Kidney (tissue), 14 donors: ENCODE data around the gene LUZP1. TPM values are rescaled to one million over a fixed set of nuclear protein-coding genes. Genes with fewer than 3 reads are reported as not detected.

ENCODE experiments used
- DNase-seq, 5 donors: peaks; one replicate each; pipeline ENCODE4 v3.0.0-alpha.2; 2013 to 2020
- FAIRE-seq: peaks from 2 replicates; lab custom pipeline; 2012; peaks lifted over from hg19 to GRCh38; lab: Jason Lieb, UNC
- H3K27ac ChIP-seq, 2 donors: one replicate each; pipeline ENCODE4 v1.7.0; 2013; ENCODE audit warnings: low read depth in 2 of 2, low read length in 2 of 2, inconsistent platforms in 1 of 2
- H3K27me3 ChIP-seq: one replicate; pipeline ENCODE4 v1.7.1; 2013; ENCODE audit warnings: low read length, inconsistent platforms; ENCODE audit not compliant: control insufficient read depth, insufficient read depth
- H3K36me3 ChIP-seq, 3 donors: one replicate each; pipeline versions ENCODE4 v1.7.0 to v1.7.1; 2013; ENCODE audit warnings: low read length in 3 of 3, control low read depth in 1 of 3, inconsistent platforms in 1 of 3; ENCODE audit not compliant: insufficient read depth in 3 of 3, control insufficient read depth in 2 of 3
- H3K4me1 ChIP-seq, 3 donors: one replicate each; pipeline versions ENCODE4 v1.7.0 to v1.7.1; 2013; ENCODE audit warnings: low read length in 3 of 3, inconsistent platforms in 1 of 3, low read depth in 1 of 3; ENCODE audit not compliant: control insufficient read depth in 2 of 3, insufficient read depth in 2 of 3
- H3K4me3 ChIP-seq, 3 donors: one replicate each; pipeline versions ENCODE4 v1.7.0 to v1.8.1; 2013; ENCODE audit warnings: low read length in 3 of 3, control low read depth in 1 of 3, inconsistent platforms in 1 of 3
- H3K9ac ChIP-seq, 3 donors: one replicate each; pipeline versions ENCODE4 v1.7.0 to v1.7.1; 2013; ENCODE audit warnings: low read length in 3 of 3, control low read depth in 1 of 3, inconsistent platforms in 1 of 3
- H3K9me3 ChIP-seq, 3 donors: one replicate each; pipeline versions ENCODE4 v1.7.0 to v1.7.1; 2013; ENCODE audit warnings: low read length in 3 of 3, control low read depth in 1 of 3, inconsistent platforms in 1 of 3; ENCODE audit not compliant: control insufficient read depth in 2 of 3, insufficient read depth in 1 of 3
- CTCF ChIP-seq: IDR thresholded peaks from 3 replicates; pipeline ENCODE4 v1.5.1; 2012; ENCODE audit warnings: mild to moderate bottlenecking, moderate library complexity, borderline replicate concordance; ENCODE audit not compliant: insufficient read depth; ENCODE audit errors: extremely low read depth
- intact Hi-C: fragments of 100-400 bp; cut with DNase I; formaldehyde crosslinking; loops from one replicate; pipeline ENCODE4 v1.11.1; 2022
- polyA plus RNA-seq: library from polyadenylated mRNA; stranded (reverse); fragments of 350-450 nt; fragmentation: Illumina TruSeq; extraction: RNeasy Lipid Tissue Mini Kit (QIAGEN cat#74804); gene quantifications from one replicate; pipeline ENCODE4 v1.2.3, GENCODE V29; 2014; ENCODE audit warnings: low read depth, low replicate concordance; ENCODE audit not compliant: insufficient read depth
- total RNA-seq: library from RNA; stranded (reverse); fragmentation: NEBNext Ultra II Directional; extraction: Animal tissue kit (Norgen Biotek cat#: 25700); gene quantifications from one replicate; pipeline ENCODE4 v1.2.1, GENCODE V29; 2021
- donor health status: control.
- donor health status: control.
- donor health status: control.
- donor health status: control.
- donor health status: control.
- donor health status: DM: yes; HTN: yes; CAD: no.
- donor health status: Normal renal cell carcinoma (clear cell type).

Gene LUZP1
- total and polyA plus RNA-seq, 2 donors from 2014 or later, result 6.7 to 39.0 TPM

GRCh38 chr1:23040509-23040908 is 128.1 kb downstream of the LUZP1 start:
- Histone ChIP-seq H3K4me3 (no peak overlapping the region), H3K4me1 (peaks cover 0 to 2% (median 0%) of the 10 kb centered on the region in 3 donors), H3K9ac (no peak overlapping the region), H3K36me3 (no peaks in the 10 kb centered on the region), H3K9me3 (no peaks in the 10 kb centered on the region), H3K27ac (no peak overlapping the region), H3K27me3 (no peaks in the 10 kb centered on the region)
- DNase-seq (no peak), FAIRE-seq (no peak)
- TF ChIP-seq CTCF, result no peak
- intact Hi-C loops, result no loop called here

- peaks cover 0 to 2% (median 0%) of the 10 kb centered on the region in 3 donors for H3K4me1 ChIP-seq
- no peaks in the 10 kb centered on the region for H3K36me3 ChIP-seq
- no peaks in the 10 kb centered on the region for H3K9me3 ChIP-seq
- H3K27me3 ChIP-seq, result no peaks in the 10 kb centered on the region
- intact Hi-C loops, result no loop called here
- no peak overlapping the region for H3K9ac ChIP-seq
- DNase-seq (no peak), FAIRE-seq (no peak)
- no peak for TF ChIP-seq CTCF
- H3K27ac ChIP-seq, result no peak overlapping the region
- no peak overlapping the region for H3K4me3 ChIP-seq
Observed at GRCh38 chr1:23039308-23039826, 129.3 kb downstream of the LUZP1 start.

- Histone ChIP-seq H3K27ac (no peak overlapping the region), H3K36me3 (no peaks in the 10 kb centered on the region), H3K9ac (no peak overlapping the region), H3K27me3 (no peaks in the 10 kb centered on the region), H3K9me3 (no peaks in the 10 kb centered on the region), H3K4me3 (no peak overlapping the region), H3K4me1 (peaks cover 0 to 2% (median 0%) of the 10 kb centered on the region in 3 donors)
- DNase-seq (no peak), FAIRE-seq (no peak)
- intact Hi-C loops, result no loop called here
- TF ChIP-seq CTCF, result no peak
Observed at GRCh38 chr1:23037081-23037740, 131.4 kb downstream of the LUZP1 start.
